Measurements from ENCODE around the gene NLRP3. TPM values are rescaled to one million over a fixed set of nuclear protein-coding genes. Genes with fewer than 3 reads are reported as not detected.
"Not testable (repeated sequence)": the region's sequence is repeated elsewhere in the genome, so short reads cannot be mapped to it uniquely, and the experiment has no call there.

Gene NLRP3
- polyA plus RNA-seq (ENCODE audit: insufficient read length), result 1.8 TPM

- peak; percentile 26 for DNase-seq
Measured at GRCh38 chr1:247415423-247416361, at the start of gene NLRP3. Gene NLRP3 (plus strand): TSS chr1:247416173. CDS start chr1:247418801, 2,628 bp downstream.

- not testable (repeated sequence) for DNase-seq
Measured at GRCh38 chr1:247366345-247366744, 49.6 kb upstream of the NLRP3 start.

GRCh38 chr1:247366926-247367645 lies 48.9 kb upstream of the NLRP3 start:
- no peak for DNase-seq

- DNase-seq, result no peak
Measured at GRCh38 chr1:247367786-247368422, 48.1 kb upstream of the NLRP3 start.

- DNase-seq, result no peak
Measured at GRCh38 chr1:247368490-247369145, 47.4 kb upstream of the NLRP3 start.

GRCh38 chr1:247370786-247371732 lies 44.9 kb upstream of the NLRP3 start:
- no peak for DNase-seq

- no peak for DNase-seq
Measured at GRCh38 chr1:247371801-247372259, 44.1 kb upstream of the NLRP3 start.

GRCh38 chr1:247373721-247374141 lies 42.2 kb upstream of the NLRP3 start:
- peak; percentile 56 for DNase-seq

GRCh38 chr1:247374651-247375334 lies 41.2 kb upstream of the NLRP3 start:
- not testable (repeated sequence) for DNase-seq

GRCh38 chr1:247375747-247376146 lies 40.2 kb upstream of the NLRP3 start:
- no peak for DNase-seq

GRCh38 chr1:247376659-247377058 lies 39.3 kb upstream of the NLRP3 start:
- no peak for DNase-seq

- not testable (repeated sequence) for DNase-seq
Measured at GRCh38 chr1:247377656-247378055, 38.3 kb upstream of the NLRP3 start.

GRCh38 chr1:247378334-247379073 lies 37.5 kb upstream of the NLRP3 start:
- no peak for DNase-seq

- DNase-seq, result no peak
Measured at GRCh38 chr1:247385283-247385682, 30.7 kb upstream of the NLRP3 start.

GRCh38 chr1:247386217-247386616 lies 29.8 kb upstream of the NLRP3 start:
- DNase-seq, result no peak

GRCh38 chr1:247386687-247387086 lies 29.3 kb upstream of the NLRP3 start:
- no peak for DNase-seq

GRCh38 chr1:247387096-247387495 lies 28.9 kb upstream of the NLRP3 start:
- no peak for DNase-seq

GRCh38 chr1:247387565-247387964 lies 28.4 kb upstream of the NLRP3 start:
- DNase-seq, result no peak

- peak; percentile 79 for DNase-seq
Measured at GRCh38 chr1:247390116-247390791, 25.7 kb upstream of the NLRP3 start.

All from hindlimb muscle (tissue), 1 donor.